Effector CD4-positive, alpha-beta T cell (primary cell): ENCODE data around the gene PRH2.

Experiments used
- DNase-seq: peaks from one replicate; pipeline ENCODE4 v3.0.0-alpha.2; 2020

The PRH2 gene

DNA sequence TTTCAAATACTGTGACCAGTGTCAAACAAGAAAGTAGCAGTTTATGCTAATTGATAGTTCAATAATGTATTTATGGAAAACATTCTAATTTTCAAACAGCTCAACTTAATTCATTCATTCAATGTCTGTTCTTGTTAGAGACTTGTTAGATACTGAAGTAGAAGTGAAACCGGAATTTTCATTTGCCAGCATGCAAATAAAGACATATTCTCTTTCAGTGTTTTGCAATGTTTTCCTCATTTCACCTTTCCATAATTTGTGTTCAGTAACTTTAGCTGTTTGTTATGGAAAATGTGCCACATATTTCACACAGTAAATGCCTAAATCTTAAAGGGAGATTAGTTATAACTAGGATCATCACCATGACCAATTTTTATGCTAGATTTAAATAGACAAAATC, 36.4 kb downstream of the PRH2 start:
- DNase-seq: no peak

DNA sequence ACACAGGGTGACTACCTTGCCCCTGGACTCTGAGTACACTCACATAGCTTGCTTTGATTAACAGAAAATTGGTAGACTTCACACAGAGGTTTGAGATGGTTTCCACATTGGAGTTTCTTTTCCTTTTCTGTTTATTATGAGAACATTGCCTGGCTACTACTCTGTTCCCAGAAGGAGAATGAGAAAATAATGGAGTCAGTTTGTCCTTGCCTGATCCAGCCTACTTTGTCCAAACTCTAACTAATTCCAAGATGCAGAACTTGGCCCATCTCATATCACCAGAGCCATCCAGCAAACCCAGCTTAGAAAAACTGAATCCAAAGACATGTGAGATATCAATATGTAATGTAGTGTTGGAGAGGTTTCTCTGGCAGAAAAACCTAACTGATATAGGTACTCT, 37.3 kb downstream of the PRH2 start:
- no peak for DNase-seq

DNA sequence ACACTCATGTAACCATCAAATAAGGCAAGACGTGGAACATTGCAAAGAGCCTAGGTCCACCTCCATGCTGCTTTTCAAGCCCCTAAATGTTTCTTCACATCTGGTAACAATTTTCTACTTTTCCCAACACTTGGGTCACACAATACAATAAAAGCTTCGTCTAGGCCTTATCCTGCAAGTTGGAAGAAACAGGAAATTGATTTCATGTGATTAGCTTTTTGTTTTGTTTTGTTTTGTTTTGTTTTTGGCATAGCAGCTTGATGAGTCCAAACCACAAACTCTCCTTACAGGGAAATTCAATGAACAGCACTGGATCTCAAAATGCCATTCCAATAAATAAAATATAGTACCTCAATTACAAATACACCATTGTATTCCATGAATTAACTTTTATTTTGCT, 38.4 kb downstream of the PRH2 start:
- no peak for DNase-seq

DNA sequence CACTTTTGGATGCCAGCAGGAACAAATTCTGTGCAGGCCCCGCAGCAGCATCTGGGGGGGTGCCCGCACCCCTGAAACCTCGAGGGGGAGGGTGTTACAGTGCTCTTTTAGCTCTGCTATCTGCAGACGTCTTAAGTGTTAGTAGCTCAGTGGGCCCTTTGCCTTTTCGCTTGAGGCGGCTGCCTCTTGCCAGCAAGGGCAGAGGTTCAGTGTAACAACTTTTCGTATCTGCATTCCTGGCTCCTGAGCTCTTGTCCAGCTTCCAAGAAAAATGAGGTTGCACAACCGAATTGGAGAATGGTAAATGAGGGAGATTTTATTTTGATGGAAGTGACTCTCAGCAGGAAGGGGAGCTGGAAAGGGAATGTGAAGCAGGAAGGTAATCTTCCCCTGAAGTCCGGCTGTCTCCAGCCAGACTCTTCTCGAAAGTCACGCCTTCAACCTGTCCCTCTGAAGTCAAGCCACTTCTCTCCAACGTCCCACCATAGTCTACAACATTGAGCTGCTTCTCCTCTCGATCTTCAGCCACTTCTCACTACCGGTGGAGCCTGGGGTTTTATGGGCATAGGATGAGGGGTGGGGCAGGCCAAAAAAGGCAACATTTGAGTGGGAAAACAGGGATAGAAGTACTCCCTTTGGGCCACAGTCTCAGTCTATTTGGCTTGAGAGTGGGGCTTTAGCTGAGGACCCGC, 39.9 kb downstream of the PRH2 start:
- DNase-seq: no peak

DNA sequence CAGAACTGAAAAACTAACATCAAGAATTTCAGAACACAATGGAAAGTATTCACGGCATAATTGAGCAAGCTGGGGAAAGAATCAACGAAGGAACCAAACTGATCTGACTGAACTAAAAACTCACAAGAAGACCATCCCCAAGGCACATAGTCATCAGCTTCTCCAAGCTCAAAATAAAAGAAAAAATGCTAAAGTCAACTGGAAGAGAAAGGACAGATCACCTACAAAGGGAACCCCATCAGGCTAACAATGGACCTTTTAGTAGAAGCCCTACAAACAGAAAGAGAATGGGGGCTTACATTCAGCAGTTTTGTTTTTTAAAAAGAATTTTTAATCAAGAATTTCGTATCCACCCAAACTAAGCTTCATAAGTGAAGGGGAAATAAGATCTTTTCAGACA, 45.9 kb downstream of the PRH2 start:
- no peak for DNase-seq

DNA sequence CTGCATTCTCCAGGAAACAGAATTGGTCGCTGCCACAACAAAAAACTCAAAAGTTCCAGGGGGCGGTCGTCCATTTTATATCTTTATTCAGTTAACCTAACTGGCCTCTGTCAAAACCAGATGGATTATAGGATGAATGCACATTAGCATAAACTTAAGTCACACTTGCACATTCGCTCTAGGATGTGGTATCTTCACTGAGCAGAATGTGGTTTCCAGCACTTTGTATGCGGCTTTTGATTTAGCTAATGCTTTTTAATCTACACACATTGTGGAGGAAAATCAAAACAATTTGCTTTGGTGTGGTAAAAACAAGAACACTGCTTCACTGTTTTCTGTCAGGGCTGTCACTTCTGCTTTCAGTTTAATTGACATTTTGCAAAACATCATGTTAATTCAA, 53.2 kb downstream of the PRH2 start:
- DNase-seq: peak; percentile 19
